H9 (cell line): ENCODE measurements around the gene SYTL1. TPM values are rescaled to one million over a fixed set of nuclear protein-coding genes. Genes with fewer than 3 reads are reported as not detected.

Source experiments
- DNase-seq: peaks from one replicate; pipeline ENCODE4 v3.0.0-alpha.2; 2017
- H2AFZ ChIP-seq: one replicate; pipeline ENCODE4 v1.6.1; 2013; ENCODE audit warnings: mild to moderate bottlenecking, low read length, control low read depth, moderate library complexity
- H2AK5ac ChIP-seq: 2 replicates; pipeline ENCODE4 v1.6.1; 2013; ENCODE audit warnings: low read length, control low read depth, mixed read lengths; ENCODE audit not compliant: insufficient read length
- H2BK120ac ChIP-seq: one replicate; pipeline ENCODE4 v1.6.1; 2013; ENCODE audit warnings: low read depth, mild to moderate bottlenecking, low read length, control low read depth, inconsistent platforms; ENCODE audit not compliant: poor library complexity, severe bottlenecking
- H2BK12ac ChIP-seq: 2 replicates; pipeline ENCODE4 v1.6.1; 2013; ENCODE audit warnings: low read length, control low read depth, mixed read lengths, low read depth; ENCODE audit not compliant: insufficient read length
- H2BK15ac ChIP-seq: 2 replicates; pipeline ENCODE4 v1.6.1; 2013; ENCODE audit warnings: low read depth, low read length, control low read depth
- H2BK20ac ChIP-seq: one replicate; pipeline ENCODE4 v1.6.1; 2013; ENCODE audit warnings: low read depth, mild to moderate bottlenecking, low read length, control low read depth, inconsistent platforms; ENCODE audit not compliant: poor library complexity, severe bottlenecking
- H2BK5ac ChIP-seq: 2 replicates; pipeline ENCODE4 v1.6.1; 2013; ENCODE audit warnings: low read length, control low read depth, mixed read lengths; ENCODE audit not compliant: insufficient read length
- H3K14ac ChIP-seq: 2 replicates; pipeline ENCODE4 v1.6.1; 2013; ENCODE audit warnings: low read length, control low read depth; ENCODE audit not compliant: insufficient read depth
- H3K18ac ChIP-seq: 2 replicates; pipeline ENCODE4 v1.6.1; 2013; ENCODE audit warnings: low read depth, mild to moderate bottlenecking, mixed read lengths, low read length, control low read depth; ENCODE audit not compliant: insufficient read length
- H3K23ac ChIP-seq: 2 replicates; pipeline ENCODE4 v1.6.1; 2013; ENCODE audit warnings: low read length, control low read depth, mixed read lengths, low read depth; ENCODE audit not compliant: insufficient read length
- H3K23me2 ChIP-seq: 2 replicates; pipeline ENCODE4 v1.6.1; 2013; ENCODE audit warnings: low read depth, mild to moderate bottlenecking, mixed read lengths, low read length, control low read depth; ENCODE audit not compliant: insufficient read length, poor library complexity, severe bottlenecking
- H3K27ac ChIP-seq: 2 replicates; pipeline ENCODE4 v1.5.1; 2013; ENCODE audit warnings: low read length, control low read depth, mixed read lengths, low read depth; ENCODE audit not compliant: insufficient read length
- H3K27me3 ChIP-seq: 2 replicates; pipeline ENCODE4 v1.6.1; 2013; ENCODE audit warnings: low read length, control low read depth, inconsistent platforms; ENCODE audit not compliant: insufficient read depth
- H3K4ac ChIP-seq: 2 replicates; pipeline ENCODE4 v1.6.1; 2013; ENCODE audit warnings: low read depth, mild to moderate bottlenecking, control low read depth, inconsistent platforms, low read length, moderate library complexity
- H3K4me1 ChIP-seq: 2 replicates; pipeline ENCODE4 v1.6.1; 2013; ENCODE audit warnings: low read length, control low read depth, inconsistent platforms; ENCODE audit not compliant: insufficient read depth
- H3K4me2 ChIP-seq: 2 replicates; pipeline ENCODE4 v1.6.1; 2013; ENCODE audit warnings: low read length, control low read depth, mixed read lengths; ENCODE audit not compliant: insufficient read length, insufficient read depth
- H3K56ac ChIP-seq: 2 replicates; pipeline ENCODE4 v1.6.1; 2013; ENCODE audit warnings: low read depth, mild to moderate bottlenecking, mixed read lengths, low read length, control low read depth; ENCODE audit not compliant: insufficient read length
- H3K79me1 ChIP-seq: 2 replicates; pipeline ENCODE4 v1.6.1; 2013; ENCODE audit warnings: low read depth, mild to moderate bottlenecking, moderate library complexity, low read length, control low read depth, inconsistent platforms; ENCODE audit not compliant: insufficient read depth, poor library complexity, severe bottlenecking
- H3K79me2 ChIP-seq: 2 replicates; pipeline ENCODE4 v1.6.1; 2013; ENCODE audit warnings: low read length, control low read depth, inconsistent platforms; ENCODE audit not compliant: insufficient read depth
- H3K9ac ChIP-seq: 2 replicates; pipeline ENCODE4 v1.6.1; 2013; ENCODE audit warnings: low read length, control low read depth, mixed read lengths; ENCODE audit not compliant: insufficient read length; ENCODE audit errors: extremely low read depth
- H3K9me3 ChIP-seq: one replicate; pipeline ENCODE4 v1.6.1; 2013; ENCODE audit warnings: low read depth, low read length, inconsistent platforms; ENCODE audit not compliant: control insufficient read depth
- H3T11ph ChIP-seq: one replicate; pipeline ENCODE4 v1.6.1; 2013; ENCODE audit warnings: mild to moderate bottlenecking, low read length, control low read depth, inconsistent platforms
- H4K20me1 ChIP-seq: one replicate; pipeline ENCODE4 v1.6.1; 2013; ENCODE audit not compliant: control insufficient read depth, insufficient read length, insufficient read depth
- H4K5ac ChIP-seq: 2 replicates; pipeline ENCODE4 v1.6.1; 2013; ENCODE audit warnings: low read depth, mild to moderate bottlenecking, mixed read lengths, low read length, control low read depth; ENCODE audit not compliant: insufficient read length
- H4K8ac ChIP-seq: replicated peaks from 2 replicates; pipeline ENCODE4 v1.6.1; 2013; ENCODE audit warnings: low read length, control low read depth, mixed read lengths, low read depth; ENCODE audit not compliant: insufficient read length
- H4K91ac ChIP-seq: 2 replicates; pipeline ENCODE4 v1.6.1; 2013; ENCODE audit warnings: low read depth, mild to moderate bottlenecking, moderate library complexity, mixed read lengths, low read length, control low read depth; ENCODE audit not compliant: insufficient read length
- H3K27ac Mint-ChIP-seq, 3 experiments: 2 replicates in 2 of 3; 3 replicates in 1 of 3; pipeline ENCODE4 v1.8.0; 2020 to 2021; ENCODE audit warnings: mixed read lengths in 3 of 3, mild to moderate bottlenecking in 1 of 3, moderate library complexity in 1 of 3
- H3K27me3 Mint-ChIP-seq: 2 replicates; pipeline ENCODE4 v1.8.0; 2021; ENCODE audit warnings: low read depth, mild to moderate bottlenecking, moderate library complexity, mixed read lengths
- H3K36me3 Mint-ChIP-seq, 3 experiments: 2 replicates in 2 of 3; 3 replicates in 1 of 3; pipeline ENCODE4 v1.8.0; 2020 to 2021; ENCODE audit warnings: low read depth in 3 of 3, mixed read lengths in 3 of 3; ENCODE audit not compliant: insufficient read depth in 1 of 3
- H3K4me1 Mint-ChIP-seq, 2 experiments: 2 replicates each; pipeline ENCODE4 v1.8.0; 2020; ENCODE audit warnings: mixed read lengths in 2 of 2
- H3K4me3 Mint-ChIP-seq, 2 experiments: 2 replicates in 1 of 2; 3 replicates in 1 of 2; pipeline ENCODE4 v1.8.0; 2020 to 2021; ENCODE audit warnings: mild to moderate bottlenecking in 2 of 2, mixed read lengths in 2 of 2, moderate library complexity in 1 of 2
- H3K9me3 Mint-ChIP-seq, 2 experiments: 2 replicates in 1 of 2; 3 replicates in 1 of 2; pipeline ENCODE4 v1.8.0; 2020; ENCODE audit warnings: mild to moderate bottlenecking in 2 of 2, mixed read lengths in 2 of 2, moderate library complexity in 1 of 2
- CTCF ChIP-seq: fragments of 200-600 bp; sonication (generic); conservative IDR thresholded peaks from 3 replicates; pipeline ENCODE4 v1.8.0; 2021; ENCODE audit warnings: antibody characterized with exemption, mild to moderate bottlenecking
- WGBS: extraction: QIAGEN DNeasy Blood & Tissue Kit; methylation state at CpG from one replicate; pipeline ENCODE4 v1.1.7; 2013; ENCODE audit warnings: missing lambda C conversion rate, low lambda C conversion rate, mixed read lengths; ENCODE audit not compliant: insufficient read length; ENCODE audit errors: extremely low coverage; 5-methylcytosine and 5-hydroxymethylcytosine counted together
- total RNA-seq: library from RNA; stranded (reverse); gene quantifications from 2 replicates; pipeline ENCODE4 v1.2.1, GENCODE V29; 2021

The SYTL1 gene
- total RNA-seq, 1 experiment from 2014 or later = 12.0 TPM

DNA sequence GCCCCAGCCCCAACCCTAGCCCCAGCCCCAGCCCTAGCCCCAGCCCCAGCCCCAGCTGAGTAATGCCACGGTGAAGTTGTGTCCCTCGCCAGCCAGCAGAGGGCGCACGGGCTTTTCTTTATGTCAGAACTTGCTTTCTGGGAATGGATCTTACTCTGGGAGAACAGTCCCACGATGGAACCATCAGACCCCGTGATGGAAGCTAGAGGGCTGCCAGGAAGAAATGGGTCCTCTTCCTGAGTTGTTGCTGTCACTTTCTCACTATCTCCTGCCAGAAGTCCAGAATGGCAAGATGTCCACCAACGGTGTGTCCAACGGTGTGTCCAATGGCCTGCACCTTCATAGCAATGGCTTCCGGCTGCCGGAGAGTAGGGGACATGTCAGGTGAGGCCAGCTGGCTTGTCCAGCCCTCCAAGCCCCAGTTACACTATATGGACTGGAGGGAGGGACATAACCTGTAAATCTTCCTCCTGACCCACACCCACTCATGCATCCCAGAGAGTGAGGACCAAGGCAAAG, 45.0 kb upstream of the SYTL1 start:
- no peak overlapping the region for H2AFZ ChIP-seq
- H2BK20ac ChIP-seq = no peak overlapping the region
- H3K56ac ChIP-seq = no peak overlapping the region
- H3K9ac ChIP-seq = no peak overlapping the region
- H3K27ac ChIP-seq = no peak overlapping the region
- H3K23me2 ChIP-seq = no peaks in the 10 kb centered on the region
- DNase-seq = peak; percentile 75
- no peak overlapping the region for H3T11ph ChIP-seq
- no peaks in the 10 kb centered on the region for H3K27me3 ChIP-seq
- peak; percentile 67 for TF ChIP-seq CTCF
- Mint-ChIP-seq H3K27ac (no peak overlapping the region), H3K4me1 (peaks cover 24 to 32% of the 10 kb centered on the region in 2 experiments), H3K9me3 (no peaks in the 10 kb centered on the region), H3K4me3 (no peak overlapping the region), H3K27me3 (no peaks in the 10 kb centered on the region), H3K36me3 (peaks cover 0 to 9% (median 5%) of the 10 kb centered on the region in 3 experiments; a peak in 3 of 7 replicates)
- no peaks in the 10 kb centered on the region for H3K79me1 ChIP-seq
- no peaks in the 10 kb centered on the region for H3K9me3 ChIP-seq
- WGBS = no CpG with 5 or more reads among the region's 10 CpGs
- no peak overlapping the region for H4K91ac ChIP-seq
- H4K5ac ChIP-seq = no peak overlapping the region
- no peak overlapping the region for H3K23ac ChIP-seq
- peaks cover 2% of the 10 kb centered on the region for H4K20me1 ChIP-seq
- H2BK120ac ChIP-seq = no peak overlapping the region
- H4K8ac ChIP-seq = no peak overlapping the region
- peaks cover 9% of the 10 kb centered on the region; the same call in 1 of the 2 replicates for H3K4me1 ChIP-seq
- H3K4ac ChIP-seq = no peak overlapping the region
- no peak overlapping the region for H2BK5ac ChIP-seq
- H2BK12ac ChIP-seq = no peak overlapping the region
- no peaks in the 10 kb centered on the region for H3K79me2 ChIP-seq
- H3K4me2 ChIP-seq = no peak overlapping the region
- no peak overlapping the region for H3K18ac ChIP-seq
- H2AK5ac ChIP-seq = no peak overlapping the region
- no peak overlapping the region for H2BK15ac ChIP-seq
- H3K14ac ChIP-seq = no peak overlapping the region
